Neural cell (in vitro differentiated cells): ENCODE results near the gene TIAM2. TPM values are rescaled to one million over a fixed set of nuclear protein-coding genes. Genes with fewer than 3 reads are reported as not detected.

Experiments
- H2AFZ ChIP-seq: fragments of 200-600, 300-800 bp; sonication (generic), shearing (Covaris generic); 2 replicates; pipeline ENCODE4 v1.6.0; 2014; ENCODE audit warnings: low read depth, mild to moderate bottlenecking, antibody characterized with exemption, low read length, moderate library complexity
- H3F3A ChIP-seq: fragments of 200-600 bp; shearing (Covaris generic); 2 replicates; pipeline ENCODE4 v1.6.1; 2016; ENCODE audit warnings: mild to moderate bottlenecking, moderate library complexity, mixed read lengths, antibody characterized with exemption, low read length; ENCODE audit not compliant: insufficient read depth, poor library complexity, severe bottlenecking
- H3K27ac ChIP-seq: fragments of 200-600, 300-800 bp; sonication (generic), shearing (Covaris generic); 2 replicates; pipeline ENCODE4 v1.5.1; 2014; ENCODE audit warnings: mild to moderate bottlenecking, low read length, moderate library complexity
- H3K27me3 ChIP-seq: fragments of 300-800, 200-600 bp; sonication (generic), shearing (Covaris generic); 2 replicates; pipeline ENCODE4 v1.6.0; 2014; ENCODE audit warnings: mild to moderate bottlenecking, low read depth, low read length, moderate library complexity; ENCODE audit not compliant: insufficient read depth
- H3K36me3 ChIP-seq: fragments of 300-800, 200-600 bp; sonication (generic), shearing (Covaris generic); 2 replicates; pipeline ENCODE4 v1.5.1; 2014; ENCODE audit warnings: mild to moderate bottlenecking, antibody characterized with exemption, low read length, moderate library complexity; ENCODE audit not compliant: insufficient read depth
- H3K4me2 ChIP-seq: fragments of 300-800, 200-600 bp; sonication (generic), shearing (Covaris generic); 2 replicates; pipeline ENCODE4 v1.6.0; 2014; ENCODE audit warnings: mild to moderate bottlenecking, low read length
- H3K4me3 ChIP-seq: fragments of 300-800, 200-600 bp; sonication (generic), shearing (Covaris generic); 2 replicates; pipeline ENCODE4 v1.5.1; 2014; ENCODE audit warnings: mild to moderate bottlenecking, low read length, moderate library complexity
- H3K79me2 ChIP-seq: fragments of 200-600 bp; shearing (Covaris generic); replicated peaks from 2 replicates; pipeline ENCODE4 v1.6.0; 2014; ENCODE audit warnings: mild to moderate bottlenecking, low read length, moderate library complexity; ENCODE audit not compliant: insufficient read depth
- H3K9ac ChIP-seq: fragments of 300-800, 200-600 bp; sonication (generic), shearing (Covaris generic); 2 replicates; pipeline ENCODE4 v1.6.1; 2016; ENCODE audit warnings: mild to moderate bottlenecking, low read length, mixed read lengths
- H3K9me2 ChIP-seq: fragments of 200-600 bp; shearing (Covaris generic); 2 replicates; pipeline ENCODE4 v1.6.1; 2016; ENCODE audit warnings: mild to moderate bottlenecking, low read length, mixed read lengths; ENCODE audit not compliant: insufficient read depth
- H3K9me3 ChIP-seq: fragments of 200-600, 300-800 bp; sonication (generic), shearing (Covaris generic); 2 replicates; pipeline ENCODE4 v1.6.1; 2016; ENCODE audit warnings: mild to moderate bottlenecking, mixed run types, low read length, moderate library complexity, mixed read lengths
- H4K20me1 ChIP-seq: fragments of 200-600 bp; shearing (Covaris generic); 2 replicates; pipeline ENCODE4 v1.6.1; 2016; ENCODE audit warnings: mild to moderate bottlenecking, mixed run types; ENCODE audit not compliant: insufficient read depth
- EP300 ChIP-seq: fragments of 450-650 bp; conservative IDR thresholded peaks from 2 replicates; pipeline ENCODE4 v1.6.1; 2014; ENCODE audit warnings: antibody characterized with exemption, mild to moderate bottlenecking, moderate library complexity; ENCODE audit not compliant: poor library complexity, severe bottlenecking
- EZH2 ChIP-seq: fragments of 200-600, 300-800 bp; shearing (Covaris generic), sonication (generic); IDR thresholded peaks from 2 replicates; pipeline ENCODE4 v1.6.1; 2014; ENCODE audit warnings: antibody characterized with exemption, low read length, borderline replicate concordance, mild to moderate bottlenecking; ENCODE audit not compliant: insufficient read depth, poor library complexity, severe bottlenecking
- MXI1 ChIP-seq: fragments of 450-650 bp; conservative IDR thresholded peaks from 2 replicates; pipeline ENCODE4 v1.6.1; 2014; ENCODE audit warnings: antibody characterized with exemption, mild to moderate bottlenecking; ENCODE audit not compliant: poor library complexity, severe bottlenecking
- POLR2AphosphoS5 ChIP-seq: IDR thresholded peaks from 2 replicates; pipeline ENCODE4 v1.6.1; 2012
- RAD21 ChIP-seq: fragments of 450-650 bp; conservative IDR thresholded peaks from 2 replicates; pipeline ENCODE4 v1.6.1; 2014; ENCODE audit warnings: antibody characterized with exemption, mild to moderate bottlenecking, moderate library complexity
- SMC3 ChIP-seq: fragments of 450-650 bp; conservative IDR thresholded peaks from 2 replicates; pipeline ENCODE4 v1.6.1; 2014; ENCODE audit warnings: antibody characterized with exemption, mild to moderate bottlenecking, moderate library complexity; ENCODE audit not compliant: poor library complexity
- TAF1 ChIP-seq: IDR thresholded peaks from 2 replicates; pipeline ENCODE4 v1.6.1; 2012; ENCODE audit warnings: low read depth
- polyA plus RNA-seq: library from polyadenylated mRNA; depleted of rRNA; stranded (reverse); fragments of >200 nt; gene quantifications from 2 replicates; pipeline ENCODE4 v1.2.3, GENCODE V29; 2014
- TF ChIP-seq, protein P1 (sequence below): fragments of 450-650 bp; IDR thresholded peaks from 2 replicates; pipeline ENCODE4 v1.5.1; 2014; ENCODE audit warnings: antibody characterized with exemption, mild to moderate bottlenecking, moderate library complexity; ENCODE audit not compliant: poor library complexity, severe bottlenecking
- TF ChIP-seq, protein P2 (sequence below): IDR thresholded peaks from 2 replicates; pipeline ENCODE4 v1.6.1; 2012; ENCODE audit warnings: borderline replicate concordance

TIAM2 gene
- polyA plus RNA-seq, 1 donor from 2014 or later = 73.3 TPM

DNA sequence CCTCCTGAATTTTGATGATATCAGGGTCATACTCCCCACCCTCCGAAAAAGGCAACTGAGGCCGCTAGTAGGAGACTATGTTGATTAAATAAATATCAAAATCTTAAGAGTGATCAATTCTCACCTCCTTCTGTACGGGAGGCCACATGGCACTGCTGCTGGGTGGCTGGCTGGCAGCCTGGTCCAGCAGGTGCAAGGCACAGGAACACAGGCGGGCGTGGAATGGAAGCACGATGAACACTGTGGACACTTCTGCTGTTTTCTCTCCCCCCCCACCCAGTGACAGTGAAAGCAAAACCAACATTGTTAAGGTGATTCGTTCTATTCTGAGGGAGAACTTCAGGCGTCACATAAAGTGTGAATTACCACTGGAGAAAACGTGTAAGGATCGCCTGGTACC is 259.0 kb downstream of the TIAM2 start:
- H3K4me3 ChIP-seq = no peak overlapping the region
- no peaks in the 10 kb centered on the region for H3K9me3 ChIP-seq
- H4K20me1 ChIP-seq = no peaks in the 10 kb centered on the region
- no peaks in the 10 kb centered on the region for H3K79me2 ChIP-seq
- H3K4me2 ChIP-seq = no peak overlapping the region
- H3K27ac ChIP-seq = no peak overlapping the region
- H3K9ac ChIP-seq = no peak overlapping the region
- TF ChIP-seq MXI1 (no peak), EP300 (no peak), SMC3 (no peak), TAF1 (no peak), RAD21 (no peak), EZH2 (no peak), POLR2AphosphoS5 (no peak)
- TF ChIP-seq, protein P1, sequence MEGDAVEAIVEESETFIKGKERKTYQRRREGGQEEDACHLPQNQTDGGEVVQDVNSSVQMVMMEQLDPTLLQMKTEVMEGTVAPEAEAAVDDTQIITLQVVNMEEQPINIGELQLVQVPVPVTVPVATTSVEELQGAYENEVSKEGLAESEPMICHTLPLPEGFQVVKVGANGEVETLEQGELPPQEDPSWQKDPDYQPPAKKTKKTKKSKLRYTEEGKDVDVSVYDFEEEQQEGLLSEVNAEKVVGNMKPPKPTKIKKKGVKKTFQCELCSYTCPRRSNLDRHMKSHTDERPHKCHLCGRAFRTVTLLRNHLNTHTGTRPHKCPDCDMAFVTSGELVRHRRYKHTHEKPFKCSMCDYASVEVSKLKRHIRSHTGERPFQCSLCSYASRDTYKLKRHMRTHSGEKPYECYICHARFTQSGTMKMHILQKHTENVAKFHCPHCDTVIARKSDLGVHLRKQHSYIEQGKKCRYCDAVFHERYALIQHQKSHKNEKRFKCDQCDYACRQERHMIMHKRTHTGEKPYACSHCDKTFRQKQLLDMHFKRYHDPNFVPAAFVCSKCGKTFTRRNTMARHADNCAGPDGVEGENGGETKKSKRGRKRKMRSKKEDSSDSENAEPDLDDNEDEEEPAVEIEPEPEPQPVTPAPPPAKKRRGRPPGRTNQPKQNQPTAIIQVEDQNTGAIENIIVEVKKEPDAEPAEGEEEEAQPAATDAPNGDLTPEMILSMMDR = no peak
- TF ChIP-seq, protein P2, sequence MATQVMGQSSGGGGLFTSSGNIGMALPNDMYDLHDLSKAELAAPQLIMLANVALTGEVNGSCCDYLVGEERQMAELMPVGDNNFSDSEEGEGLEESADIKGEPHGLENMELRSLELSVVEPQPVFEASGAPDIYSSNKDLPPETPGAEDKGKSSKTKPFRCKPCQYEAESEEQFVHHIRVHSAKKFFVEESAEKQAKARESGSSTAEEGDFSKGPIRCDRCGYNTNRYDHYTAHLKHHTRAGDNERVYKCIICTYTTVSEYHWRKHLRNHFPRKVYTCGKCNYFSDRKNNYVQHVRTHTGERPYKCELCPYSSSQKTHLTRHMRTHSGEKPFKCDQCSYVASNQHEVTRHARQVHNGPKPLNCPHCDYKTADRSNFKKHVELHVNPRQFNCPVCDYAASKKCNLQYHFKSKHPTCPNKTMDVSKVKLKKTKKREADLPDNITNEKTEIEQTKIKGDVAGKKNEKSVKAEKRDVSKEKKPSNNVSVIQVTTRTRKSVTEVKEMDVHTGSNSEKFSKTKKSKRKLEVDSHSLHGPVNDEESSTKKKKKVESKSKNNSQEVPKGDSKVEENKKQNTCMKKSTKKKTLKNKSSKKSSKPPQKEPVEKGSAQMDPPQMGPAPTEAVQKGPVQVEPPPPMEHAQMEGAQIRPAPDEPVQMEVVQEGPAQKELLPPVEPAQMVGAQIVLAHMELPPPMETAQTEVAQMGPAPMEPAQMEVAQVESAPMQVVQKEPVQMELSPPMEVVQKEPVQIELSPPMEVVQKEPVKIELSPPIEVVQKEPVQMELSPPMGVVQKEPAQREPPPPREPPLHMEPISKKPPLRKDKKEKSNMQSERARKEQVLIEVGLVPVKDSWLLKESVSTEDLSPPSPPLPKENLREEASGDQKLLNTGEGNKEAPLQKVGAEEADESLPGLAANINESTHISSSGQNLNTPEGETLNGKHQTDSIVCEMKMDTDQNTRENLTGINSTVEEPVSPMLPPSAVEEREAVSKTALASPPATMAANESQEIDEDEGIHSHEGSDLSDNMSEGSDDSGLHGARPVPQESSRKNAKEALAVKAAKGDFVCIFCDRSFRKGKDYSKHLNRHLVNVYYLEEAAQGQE = no peak
- H2AFZ ChIP-seq = no peak overlapping the region
- no peaks in the 10 kb centered on the region for H3K27me3 ChIP-seq
- no peaks in the 10 kb centered on the region for H3F3A ChIP-seq
- peaks cover 4% of the 10 kb centered on the region for H3K36me3 ChIP-seq
- no peaks in the 10 kb centered on the region for H3K9me2 ChIP-seq

DNA sequence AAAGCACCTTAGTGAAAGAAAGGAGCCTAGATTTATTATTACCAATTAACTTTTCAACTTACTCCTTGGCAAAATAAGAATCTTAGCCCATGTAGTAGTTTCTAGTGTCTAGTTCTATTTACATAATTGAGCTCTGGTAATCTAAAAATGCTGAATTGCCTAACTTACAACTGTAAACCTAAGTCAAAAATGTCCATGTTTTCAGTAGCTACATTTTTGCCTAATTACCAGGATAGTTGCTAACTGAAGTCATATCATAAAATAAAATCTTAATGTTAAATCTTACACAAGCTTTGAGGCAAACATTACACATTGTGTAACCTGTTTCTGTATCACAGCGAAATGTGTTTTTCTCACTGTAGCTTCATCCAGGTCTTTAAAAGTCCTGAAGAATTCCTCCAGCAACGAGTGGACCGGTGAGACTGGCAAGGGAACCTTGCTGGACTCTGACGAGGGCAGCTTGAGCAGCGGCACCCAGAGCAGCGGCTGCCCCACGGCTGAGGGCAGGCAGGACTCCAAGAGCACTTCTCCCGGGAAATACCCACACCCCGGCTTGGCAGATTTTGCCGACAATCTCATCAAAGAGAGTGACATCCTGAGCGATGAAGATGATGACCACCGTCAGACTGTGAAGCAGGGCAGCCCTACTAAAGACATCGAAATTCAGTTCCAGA is 261.1 kb downstream of the TIAM2 start:
- Histone ChIP-seq H3K27me3 (no peaks in the 10 kb centered on the region), H3K27ac (no peak overlapping the region), H3K9ac (no peak overlapping the region), H3K4me2 (no peak overlapping the region), H3K36me3 (peaks cover 4% of the 10 kb centered on the region), H3K9me3 (no peaks in the 10 kb centered on the region), H3F3A (no peaks in the 10 kb centered on the region), H3K4me3 (no peak overlapping the region), H2AFZ (no peak overlapping the region), H3K79me2 (no peaks in the 10 kb centered on the region), H4K20me1 (no peaks in the 10 kb centered on the region), H3K9me2 (no peaks in the 10 kb centered on the region)
- TF ChIP-seq, protein P2 = no peak
- TF ChIP-seq EP300 = no peak
- no peak for TF ChIP-seq RAD21
- no peak for TF ChIP-seq EZH2
- TF ChIP-seq POLR2AphosphoS5 = no peak
- no peak for TF ChIP-seq SMC3
- no peak for TF ChIP-seq MXI1
- TF ChIP-seq TAF1 = no peak
- TF ChIP-seq, protein P1 = no peak
